Activated T-helper 9 cell treated with anti-CD3 and anti-CD28 coated beads, Interleukin-2, amount 50 U/mL, for 16 hours (primary cell): ENCODE data around the gene ARHGAP45.
"Not testable (repeated sequence)": the region's sequence is repeated elsewhere in the genome, so short reads cannot be mapped to it uniquely, and the experiment has no call there.

Source experiments
- DNase-seq: peaks from one replicate; pipeline ENCODE4 v3.0.0-alpha.2; 2020; ENCODE audit warnings: low read depth

The ARHGAP45 gene

DNA sequence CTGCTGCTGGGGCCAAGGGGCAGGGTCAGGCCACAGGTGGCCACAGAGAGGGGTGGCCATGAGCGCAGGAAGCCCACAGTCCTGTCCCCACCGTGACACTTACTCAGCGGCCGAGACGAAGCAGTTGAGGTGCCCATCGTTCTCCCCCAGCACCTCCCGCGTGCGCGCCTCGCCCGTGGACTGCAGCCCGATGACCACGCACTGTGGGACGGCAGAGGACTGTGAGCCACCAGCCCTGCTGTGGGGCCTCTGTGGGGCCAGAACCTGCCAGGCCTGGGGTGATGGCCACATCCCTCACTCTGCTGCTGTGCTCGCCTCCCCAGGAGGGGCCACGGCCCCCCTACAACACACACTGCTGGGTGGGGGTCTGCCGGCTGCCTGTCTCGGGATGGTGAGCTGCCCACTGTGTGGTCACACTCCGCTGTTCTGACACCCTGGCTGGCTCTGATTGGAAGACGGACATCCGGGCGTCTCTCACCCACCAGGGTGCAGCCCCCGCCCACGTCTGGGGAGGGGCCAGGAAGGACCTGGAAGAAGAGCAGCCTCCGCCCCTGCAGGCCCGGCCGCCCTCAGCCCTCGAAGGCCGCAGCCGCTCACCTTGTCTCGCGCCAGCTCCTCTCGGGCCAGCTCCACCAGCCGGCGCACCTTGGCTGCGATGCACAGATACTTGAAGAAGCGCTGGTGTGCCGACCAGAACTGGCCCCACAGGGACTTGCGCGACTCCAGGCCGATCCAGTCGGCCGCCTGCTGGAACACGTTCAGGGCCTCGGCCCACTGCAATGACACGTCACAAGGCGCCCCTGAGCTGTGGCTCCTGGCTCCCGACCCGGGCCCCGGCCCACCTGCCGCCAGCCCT lies 50.0 kb downstream of the ARHGAP45 start:
- no peak for DNase-seq

DNA sequence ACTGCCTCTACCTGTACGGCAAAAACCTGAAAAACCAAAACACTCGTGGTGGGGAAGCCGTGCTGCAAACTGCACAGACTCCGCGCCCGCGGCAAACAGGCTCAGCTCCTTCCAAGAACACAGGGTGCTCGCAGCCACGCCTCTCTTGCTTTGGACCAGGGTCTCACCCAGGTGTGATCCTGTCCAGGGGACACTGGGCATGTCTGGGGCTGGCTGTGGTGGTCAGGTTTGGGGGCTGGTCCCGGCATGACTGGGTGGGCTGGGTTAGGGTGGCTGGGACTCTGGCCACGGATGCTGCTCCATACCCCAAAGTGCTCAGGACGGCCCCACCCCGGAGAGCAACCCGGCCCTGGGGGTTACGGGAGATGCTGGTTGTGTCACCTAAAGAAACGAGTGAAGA lies 50.7 kb downstream of the ARHGAP45 start:
- no peak for DNase-seq

DNA sequence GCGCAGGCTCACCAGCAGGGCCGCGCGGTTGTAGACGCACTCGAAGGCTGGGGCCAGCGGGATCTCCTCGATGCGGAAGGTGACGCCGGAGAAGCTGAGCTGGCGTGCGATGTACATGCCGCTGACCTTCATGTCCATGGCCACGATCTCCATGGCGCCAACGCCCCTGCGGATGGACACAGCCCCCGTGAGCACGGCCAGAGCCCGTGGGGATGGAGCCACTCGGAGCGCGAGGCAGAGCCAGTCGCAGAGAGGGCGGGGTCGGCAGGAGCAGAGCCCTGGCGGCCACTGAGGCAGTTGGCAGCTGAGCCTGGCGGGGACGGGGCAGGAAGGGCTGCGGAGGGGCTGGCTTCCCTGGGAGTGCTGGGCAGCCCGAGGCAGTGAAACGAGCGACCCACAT lies 52.0 kb downstream of the ARHGAP45 start:
- DNase-seq = no peak

DNA sequence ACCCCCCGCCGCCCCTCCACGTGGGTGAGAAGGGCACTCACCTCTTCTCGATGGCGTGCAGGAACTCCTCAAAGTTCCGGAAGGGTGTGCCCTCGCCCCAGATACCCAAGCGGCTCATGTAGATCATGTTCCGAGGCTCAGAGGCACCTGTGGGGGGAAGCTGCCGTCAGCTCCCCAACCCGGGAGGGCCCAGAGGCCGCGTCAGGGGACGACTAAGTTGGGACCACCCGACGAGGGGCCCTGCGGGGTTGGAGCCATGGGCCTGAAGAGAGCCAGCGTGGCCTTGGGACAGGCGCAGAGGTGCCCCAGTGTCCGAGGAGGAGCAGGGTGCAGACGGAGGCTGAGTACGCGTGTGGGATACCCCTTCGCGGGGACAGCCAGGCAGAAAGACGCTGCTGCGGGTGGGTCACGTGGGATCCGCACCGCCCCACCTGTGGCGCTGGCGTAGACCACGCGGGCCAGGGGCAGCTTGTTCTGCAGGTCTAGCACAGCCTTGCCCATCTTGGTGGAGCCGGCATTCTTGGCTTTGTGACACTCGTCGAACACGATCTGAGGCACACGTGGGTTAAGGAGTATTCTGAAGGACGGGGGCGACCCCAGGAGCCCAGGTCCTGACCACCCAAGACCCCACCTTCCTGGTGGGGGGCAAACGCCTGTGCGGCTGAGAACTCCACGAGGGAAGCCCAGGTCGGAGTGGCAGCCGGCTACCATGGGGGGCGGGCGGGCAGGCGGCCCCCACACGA lies 52.7 kb downstream of the ARHGAP45 start:
- DNase-seq = no peak

DNA sequence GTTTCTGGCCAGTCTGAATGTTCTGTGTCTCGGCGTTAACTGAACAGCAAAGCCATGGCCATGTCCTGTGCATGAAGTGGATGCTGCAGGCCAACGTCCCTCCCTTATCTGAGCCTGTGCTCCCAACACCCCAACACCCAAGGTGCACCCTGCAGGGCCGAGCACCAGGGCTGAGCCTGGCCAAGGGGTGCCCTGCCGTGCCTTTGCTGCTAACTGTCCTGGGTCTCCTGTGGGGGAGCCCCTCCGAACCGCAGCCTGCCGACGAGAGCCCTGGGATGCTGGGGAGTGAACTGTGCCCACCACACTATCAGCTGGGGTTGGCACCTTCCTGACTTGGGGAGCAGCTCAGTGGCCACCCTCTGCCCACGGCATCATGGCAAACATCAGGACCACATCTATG lies 54.4 kb downstream of the ARHGAP45 start:
- DNase-seq = no peak

DNA sequence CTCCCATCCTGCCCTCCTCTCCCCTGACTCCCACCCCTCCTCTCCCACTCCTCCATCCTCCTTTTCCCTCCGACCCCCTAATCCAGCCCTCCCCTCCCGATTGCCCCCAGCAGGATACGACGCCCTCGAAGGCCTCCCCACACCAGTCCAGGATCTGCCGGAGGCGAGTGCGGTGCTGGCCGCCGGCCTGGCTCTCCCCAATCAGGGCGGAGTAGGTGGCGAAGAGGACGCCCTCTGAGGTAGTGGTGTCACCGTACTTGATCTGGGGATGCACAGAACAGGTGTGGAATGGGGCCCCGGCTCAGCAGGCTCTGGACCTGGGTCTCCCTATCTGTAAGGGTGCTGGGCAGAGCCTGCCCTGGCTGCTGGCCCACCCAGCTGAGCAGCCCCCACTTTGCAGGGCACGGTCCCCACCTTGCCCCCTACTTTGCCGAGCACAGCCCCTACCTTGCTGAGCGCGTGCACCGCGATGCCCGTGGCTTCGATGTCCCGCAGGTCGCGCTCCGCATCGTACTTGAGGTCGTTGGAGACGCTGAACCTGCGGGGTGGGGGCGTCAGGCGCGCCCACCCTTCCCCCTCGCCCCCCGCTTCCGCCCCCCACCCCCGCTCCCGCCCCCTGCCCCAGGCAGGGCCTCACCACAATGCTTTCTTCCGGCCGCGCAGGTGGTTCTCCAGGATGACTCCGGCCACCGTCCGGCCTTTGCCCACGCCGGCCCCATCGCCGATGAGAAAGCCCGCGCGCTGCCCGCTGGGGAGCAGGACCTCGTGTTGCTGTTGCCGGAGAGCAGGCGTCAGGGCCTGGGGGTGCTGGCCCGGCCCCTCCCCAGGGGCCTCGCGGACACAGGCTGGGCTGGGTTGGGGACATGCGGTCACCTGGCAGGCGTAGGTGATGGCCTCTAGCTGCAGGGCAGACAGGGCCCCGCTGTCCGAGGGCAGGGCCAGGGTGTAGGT lies 55.3 kb downstream of the ARHGAP45 start:
- DNase-seq = no peak

DNA sequence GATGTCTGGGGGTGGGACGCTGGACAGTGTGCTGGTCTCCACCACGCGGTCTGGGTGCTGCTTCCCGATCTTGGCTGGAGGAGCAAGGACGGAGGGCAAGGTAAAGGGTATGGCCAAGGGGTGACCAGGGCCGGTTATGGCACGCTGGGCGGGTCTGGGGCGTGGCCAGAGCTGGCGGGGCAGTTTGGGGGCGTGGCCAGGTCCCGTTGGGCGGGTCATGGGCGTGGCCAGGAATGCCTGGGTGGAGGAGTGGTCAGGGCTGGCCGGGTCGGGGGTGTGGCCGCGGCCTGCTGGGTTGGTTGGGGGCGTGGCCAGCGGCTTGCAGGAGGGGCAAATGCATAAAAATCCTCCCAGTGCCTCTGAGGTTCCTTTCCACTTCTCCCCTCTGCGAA lies 56.0 kb downstream of the ARHGAP45 start:
- DNase-seq = no peak

DNA sequence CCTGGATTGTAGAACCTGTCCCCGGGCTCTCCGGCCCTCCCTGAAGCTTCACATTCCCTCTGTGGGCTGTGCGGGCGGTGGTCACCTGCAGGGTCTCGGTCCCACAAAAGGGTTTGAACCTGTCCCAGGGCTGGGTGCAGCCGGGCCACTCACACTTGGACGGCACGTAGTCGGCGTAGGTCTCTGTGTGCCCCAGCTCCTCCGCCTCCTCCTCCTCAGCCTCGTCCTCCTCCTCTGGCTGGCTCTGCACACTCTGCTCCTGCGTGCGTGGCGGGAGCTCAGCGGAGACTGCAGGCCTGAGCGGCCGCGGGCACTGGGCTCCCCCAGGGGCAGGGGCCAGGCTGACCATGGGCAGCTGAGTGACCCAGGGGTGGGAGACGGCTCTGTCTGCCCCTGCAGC lies 56.4 kb downstream of the ARHGAP45 start:
- no peak for DNase-seq

DNA sequence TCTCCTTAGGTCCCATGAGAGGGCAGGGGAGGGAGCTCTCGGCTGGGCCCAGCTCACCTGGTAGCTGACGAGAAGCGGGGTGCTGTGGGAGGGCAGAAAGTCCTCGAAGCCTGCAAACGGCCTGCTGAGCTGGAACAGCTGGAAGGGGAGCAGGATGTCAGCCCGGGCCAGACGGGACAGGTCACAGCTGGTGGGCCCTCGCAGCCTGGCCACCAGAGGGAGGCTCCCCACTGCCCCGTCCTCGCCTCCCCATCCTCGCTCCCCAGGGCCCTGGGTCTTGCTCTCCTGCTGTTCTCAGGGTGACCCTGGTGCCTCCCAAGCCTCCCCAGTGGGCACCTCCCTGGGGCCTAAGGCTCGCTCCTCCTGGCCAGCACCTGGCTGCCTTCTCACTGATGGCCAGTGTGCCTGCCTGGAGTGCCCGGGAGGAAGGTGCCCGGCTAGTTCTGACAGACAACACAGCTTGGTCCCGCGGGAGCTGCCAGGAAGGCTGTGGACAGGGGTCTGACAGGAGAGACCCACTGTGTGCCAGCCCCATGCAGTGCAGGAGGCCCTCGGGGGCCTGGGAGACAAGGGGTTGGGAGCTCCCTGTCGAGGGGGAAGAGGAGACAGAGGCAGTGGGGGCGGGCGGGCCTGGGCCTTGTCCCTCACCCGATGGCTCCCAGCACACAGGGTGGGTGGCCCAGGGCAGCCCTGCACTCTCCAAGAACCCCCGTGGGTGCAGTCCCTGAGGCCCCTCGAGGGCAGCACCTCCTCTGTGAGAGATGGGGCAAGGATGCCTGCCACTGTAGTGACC lies 57.1 kb downstream of the ARHGAP45 start:
- no peak for DNase-seq

DNA sequence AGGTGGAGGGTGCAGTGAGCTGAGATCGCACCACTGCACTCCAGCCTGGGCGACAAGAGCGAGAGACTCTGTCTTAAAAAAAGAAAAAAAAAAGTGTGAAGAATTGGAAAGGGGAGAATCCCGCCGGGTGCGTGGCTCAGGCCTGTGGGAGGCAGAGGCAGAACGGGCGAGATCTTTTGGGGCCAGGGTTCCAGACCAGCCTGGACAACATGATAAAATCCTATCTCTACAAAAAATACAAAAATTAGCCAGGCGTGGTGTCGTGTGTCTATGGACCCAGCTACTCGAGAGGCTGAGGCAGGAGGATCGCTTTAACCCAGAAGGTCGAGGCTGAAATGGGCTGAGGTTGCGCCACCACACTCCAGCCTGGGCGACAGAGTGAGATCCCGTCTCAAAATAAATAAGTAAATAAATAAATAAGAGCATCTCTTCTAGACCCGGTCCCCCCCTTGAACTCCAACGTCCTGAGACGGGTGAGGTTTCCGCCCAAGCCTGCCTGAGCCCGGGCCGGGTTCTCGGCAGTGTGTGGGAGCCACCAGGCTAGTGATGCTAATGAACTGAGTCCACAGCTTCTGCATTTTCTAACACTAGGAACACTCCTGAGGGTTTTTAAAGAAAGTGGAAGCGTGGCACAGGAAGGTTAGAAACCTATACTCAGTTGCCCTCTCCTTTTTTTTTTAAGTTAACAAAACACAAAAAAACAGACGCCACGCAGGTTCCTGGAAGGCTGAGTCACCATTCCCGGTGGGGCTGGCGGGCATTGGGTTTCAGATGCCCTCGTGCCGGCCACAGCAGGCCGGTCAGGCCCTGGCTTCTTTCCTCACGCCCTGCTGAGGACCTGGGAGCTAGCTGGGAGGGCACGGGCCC lies 58.9 kb downstream of the ARHGAP45 start:
- DNase-seq = no peak

DNA sequence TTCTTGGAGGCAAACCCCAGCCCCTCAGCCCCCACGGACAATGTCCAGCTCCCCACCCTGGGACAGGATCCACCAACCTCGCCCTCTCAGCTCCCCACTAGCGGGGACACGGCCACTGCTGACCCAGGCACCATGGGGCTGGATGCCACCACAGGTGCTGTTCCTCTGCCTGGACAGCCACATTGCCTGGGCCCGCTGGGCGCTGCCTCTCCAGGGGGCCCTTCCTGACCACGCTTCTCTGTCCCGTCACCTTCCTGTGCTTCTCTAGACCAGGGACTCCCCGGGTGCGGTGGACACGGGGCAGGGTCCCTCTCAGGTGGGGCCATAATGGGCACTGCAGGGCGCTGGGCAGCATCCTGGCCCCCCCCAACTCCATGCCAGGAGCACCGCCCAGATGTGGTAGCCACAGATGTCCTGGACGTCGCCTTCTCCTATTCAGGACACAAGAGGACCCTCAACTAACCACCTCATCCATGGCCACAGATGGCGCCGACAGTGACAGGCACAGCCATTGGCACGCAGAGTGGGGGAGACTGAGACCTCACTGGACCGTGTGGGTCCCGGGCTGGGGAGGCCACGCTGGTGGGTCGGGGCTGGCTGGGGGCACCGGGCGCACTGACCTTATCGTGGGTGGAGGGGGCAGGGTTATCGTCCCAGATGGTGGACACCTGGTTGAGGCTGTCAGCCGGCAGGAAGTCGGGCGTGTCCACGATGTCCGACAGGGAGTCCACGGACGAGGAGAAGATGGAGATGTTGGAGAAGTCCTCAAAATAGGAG lies 60.2 kb downstream of the ARHGAP45 start:
- no peak for DNase-seq

DNA sequence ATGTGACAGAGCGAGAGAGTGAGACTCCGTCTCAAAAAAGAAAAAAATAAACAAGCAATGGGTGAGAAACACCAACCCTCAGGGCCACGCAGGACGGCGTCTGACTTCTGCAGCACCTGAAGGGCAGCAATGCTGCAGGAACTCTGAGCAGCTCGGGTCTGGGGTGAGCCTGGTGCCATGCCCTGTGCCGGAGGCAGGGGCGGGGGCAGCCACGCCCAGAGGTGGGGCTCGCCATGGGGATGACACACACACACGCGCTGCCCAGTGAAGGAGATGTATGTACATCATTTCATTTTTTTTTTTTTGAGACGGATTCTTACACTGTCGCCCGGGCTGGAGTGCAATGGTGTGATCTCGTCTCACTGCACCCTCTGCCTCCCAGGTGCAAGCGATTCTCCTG lies 61.1 kb downstream of the ARHGAP45 start:
- DNase-seq = no peak

DNA sequence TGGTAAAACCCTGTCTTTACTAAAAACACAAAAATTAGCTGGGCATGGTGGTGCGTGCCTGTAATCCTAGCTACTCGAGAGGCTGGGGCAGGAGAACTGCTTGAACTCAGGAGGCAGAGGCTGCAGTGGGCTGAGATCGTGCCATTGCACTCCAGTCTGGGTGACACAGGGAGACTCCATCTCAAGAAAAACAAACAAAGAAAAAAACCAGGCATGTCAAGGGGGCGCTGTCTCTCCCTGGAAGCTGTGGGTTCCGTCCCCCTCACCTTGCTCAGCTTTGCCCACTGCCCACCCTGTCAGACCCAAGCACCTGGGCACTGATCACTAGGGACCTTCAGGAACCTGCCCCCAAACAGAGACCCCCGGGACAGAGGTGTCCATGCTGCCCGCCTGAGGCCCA lies 62.1 kb downstream of the ARHGAP45 start:
- not testable (repeated sequence) for DNase-seq

DNA sequence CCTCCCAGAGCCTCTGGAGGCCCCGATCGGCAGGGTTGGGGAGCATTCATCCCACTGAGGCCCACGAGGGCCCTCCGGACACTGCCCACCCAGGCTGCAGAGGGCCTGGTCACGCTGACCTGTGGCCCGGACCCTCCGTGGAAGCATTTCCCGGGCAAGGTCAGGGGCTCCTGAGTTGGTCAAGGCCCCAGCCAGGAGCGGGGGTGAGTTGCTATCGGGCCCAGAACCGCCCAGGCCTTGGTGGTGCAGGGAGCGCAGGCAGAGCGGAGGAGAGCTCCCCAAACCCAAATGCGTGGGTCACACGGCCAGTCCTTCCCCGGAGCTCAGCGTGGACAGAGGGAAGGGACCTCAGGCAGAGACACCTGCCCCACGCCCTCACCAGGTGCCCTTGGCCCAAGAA lies 62.6 kb downstream of the ARHGAP45 start:
- DNase-seq = no peak

DNA sequence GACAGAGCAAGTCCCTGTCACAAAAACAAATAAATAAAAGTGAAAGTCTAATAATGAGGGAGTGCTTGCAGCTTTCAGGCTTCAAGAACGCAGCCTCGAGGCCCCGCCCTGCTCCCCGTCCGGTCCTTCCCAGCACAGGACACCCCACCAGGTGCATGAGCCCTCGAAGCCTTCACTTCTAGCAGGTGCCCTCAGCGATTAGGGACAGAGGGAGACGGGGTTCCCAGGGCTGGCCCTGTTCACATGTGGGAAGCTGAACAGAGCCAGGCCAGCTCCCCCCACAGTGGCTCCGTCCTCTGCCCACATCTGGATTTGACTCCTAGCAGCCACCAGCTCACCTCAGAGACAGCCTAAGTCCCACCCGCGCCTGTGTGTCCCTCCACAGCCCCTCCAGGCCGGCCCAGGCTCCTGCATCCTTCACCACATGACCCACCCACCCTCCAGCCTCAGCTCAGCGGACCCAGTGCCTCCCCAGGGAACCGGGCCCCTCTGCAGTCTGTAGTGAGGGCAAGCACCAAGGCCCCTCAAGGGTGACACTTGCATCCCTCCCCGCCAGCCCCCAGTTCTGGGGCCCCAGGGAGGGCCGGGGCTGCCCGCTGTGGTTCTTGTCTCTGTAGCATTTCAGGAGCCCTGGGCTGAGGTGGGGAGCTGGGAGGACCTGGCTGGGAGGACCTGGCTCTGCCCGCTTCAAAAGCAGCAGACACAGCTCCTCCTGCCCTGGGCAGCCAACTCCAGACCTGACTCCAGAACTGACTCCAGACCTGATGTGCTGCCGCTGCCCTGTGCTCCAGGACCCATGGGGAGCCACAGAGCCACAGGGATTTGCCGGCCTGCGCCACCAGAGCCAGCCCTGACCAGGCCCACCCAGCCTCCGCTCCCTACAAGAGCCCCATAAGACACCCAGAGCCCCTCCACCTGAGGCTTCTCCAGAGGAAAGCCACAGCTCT lies 64.1 kb downstream of the ARHGAP45 start:
- DNase-seq = peak; percentile 39

DNA sequence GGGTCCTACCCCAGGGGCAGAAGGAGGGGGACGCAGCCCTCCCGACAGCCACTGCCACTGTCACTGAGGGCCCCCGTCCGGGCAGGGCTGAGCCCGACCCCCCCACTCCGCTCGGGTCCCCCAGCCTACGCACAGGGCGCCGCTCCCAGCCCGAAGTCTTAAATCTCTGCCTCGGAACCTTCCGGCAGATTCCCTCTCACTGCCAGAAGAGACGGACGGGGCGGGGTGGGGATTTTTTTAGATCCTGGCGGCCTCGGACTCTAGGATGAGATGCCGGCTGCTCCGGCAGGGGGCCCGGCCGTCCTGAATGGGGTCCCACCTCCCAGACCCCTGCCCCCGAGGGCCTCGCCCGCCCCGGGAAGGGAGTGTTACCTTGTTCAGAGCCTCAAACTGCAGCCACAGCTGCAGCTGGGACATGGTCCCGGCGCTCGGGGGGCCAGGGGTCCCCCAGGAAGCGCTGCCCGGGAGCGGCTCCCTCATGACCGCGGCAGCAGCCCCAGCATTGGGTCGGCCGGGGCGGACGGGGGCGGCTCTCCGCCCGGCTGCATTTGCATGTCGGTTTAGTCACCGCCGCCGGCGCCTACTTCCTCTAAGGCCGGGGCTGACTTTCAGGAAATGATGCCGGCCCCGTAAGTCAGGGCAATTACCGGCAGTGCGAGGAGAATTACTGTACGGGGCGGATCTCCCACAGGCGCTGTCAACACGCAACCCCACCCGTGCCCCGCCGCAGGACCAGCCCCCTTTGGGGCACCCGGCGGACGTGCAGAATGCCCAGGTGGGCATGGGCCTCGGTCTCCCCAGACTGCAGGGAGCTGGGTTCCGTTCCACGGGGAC lies 65.0 kb downstream of the ARHGAP45 start:
- DNase-seq = peak; percentile 84

DNA sequence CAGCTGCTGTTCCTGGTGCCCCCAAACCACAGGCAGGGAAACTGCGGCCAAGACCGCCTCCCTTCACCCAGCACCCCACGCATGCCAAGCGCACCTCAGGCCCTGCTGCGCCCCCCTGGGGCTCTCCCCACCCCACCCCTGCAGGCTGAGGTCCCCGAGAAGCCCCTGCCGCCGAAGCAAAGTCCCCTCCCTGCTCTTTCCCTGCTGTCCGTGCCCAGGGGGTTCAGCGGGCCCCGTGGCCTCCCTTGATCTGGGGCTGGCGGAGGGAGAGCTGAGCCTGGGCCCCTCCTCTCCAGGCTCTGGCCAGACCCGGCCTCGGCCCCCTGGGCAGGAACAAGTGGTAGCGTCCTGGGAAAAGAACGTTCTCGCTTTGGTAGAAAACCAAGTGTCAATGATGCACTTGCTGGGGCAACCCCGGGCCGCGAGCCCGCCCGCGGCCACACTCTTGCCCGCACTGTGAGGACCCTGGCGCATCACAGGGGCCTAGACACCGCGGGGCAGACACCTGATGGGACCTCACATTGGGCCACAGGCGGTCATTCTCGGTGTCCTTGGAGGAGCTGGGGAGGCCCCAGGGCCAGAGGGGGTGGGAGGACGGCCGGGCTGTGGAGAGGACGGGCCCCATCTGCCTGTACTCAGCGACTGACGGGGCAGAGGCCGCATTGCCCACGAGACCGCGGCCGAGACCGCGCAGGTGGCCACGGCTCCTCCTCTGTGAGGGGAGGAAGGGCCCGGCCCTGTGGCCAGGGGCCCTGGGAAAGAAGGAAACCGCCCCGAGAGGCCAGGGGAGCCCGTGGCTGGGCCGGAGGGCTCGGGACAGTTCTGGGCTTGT lies 65.8 kb downstream of the ARHGAP45 start:
- no peak for DNase-seq
